Thoracic aorta (tissue), 2 donors: Measurements from ENCODE around the gene SSR1. TPM values are rescaled to one million over a fixed set of nuclear protein-coding genes. Genes with fewer than 3 reads are reported as not detected.

Experiments
- ATAC-seq: fragments of 150-250 bp; one replicate; pipeline ENCODE4 v1.8.0; 2017; ENCODE audit warnings: low read depth; ENCODE audit not compliant: insufficient number of reproducible peaks, low FRiP score
- DNase-seq: peaks from one replicate; pipeline ENCODE4 v3.0.0-alpha.2; 2020; ENCODE audit warnings: low spot score
- H3K27ac ChIP-seq, 2 donors: fragments of 200-600 bp; sonication (generic); 1 replicate in 1 of 2; 2 replicates in 1 of 2; pipeline ENCODE4 v1.5.1; 2016; ENCODE audit warnings: mild to moderate bottlenecking in 2 of 2, moderate library complexity in 2 of 2
- H3K27me3 ChIP-seq: fragments of 200-600 bp; sonication (generic); replicated peaks from 2 replicates; pipeline ENCODE4 v1.6.0; 2016; ENCODE audit warnings: mild to moderate bottlenecking; ENCODE audit not compliant: insufficient read depth
- H3K36me3 ChIP-seq: fragments of 200-600 bp; sonication (generic); one replicate; pipeline ENCODE4 v1.5.1; 2016
- H3K4me1 ChIP-seq, 2 donors: fragments of 200-600 bp; sonication (generic); 1 replicate in 1 of 2; 2 replicates in 1 of 2; pipeline versions ENCODE4 v1.5.1 to v1.6.0; 2016; ENCODE audit warnings: low read depth in 2 of 2, mild to moderate bottlenecking in 1 of 2; ENCODE audit not compliant: control insufficient read depth in 1 of 2
- H3K4me3 ChIP-seq: fragments of 200-600 bp; sonication (generic); 2 replicates; pipeline ENCODE4 v1.5.1; 2016; ENCODE audit warnings: mild to moderate bottlenecking
- H3K9me3 ChIP-seq: fragments of 200-600 bp; sonication (generic); 2 replicates; pipeline ENCODE4 v1.5.1; 2016
- CTCF ChIP-seq: fragments of 200-600 bp; sonication (generic); IDR thresholded peaks from one replicate; pipeline ENCODE4 v1.5.1; 2019; ENCODE audit warnings: antibody characterized with exemption
- total RNA-seq, 2 donors: library from RNA; depleted of rRNA; stranded (reverse); fragments of >200 nt; gene quantifications; one replicate each; pipeline versions ENCODE4 v1.1.0 to v1.2.3, GENCODE V29; 2016

The SSR1 gene
- total RNA-seq, 2 donors from 2014 or later = 56.6 to 59.4 TPM

DNA sequence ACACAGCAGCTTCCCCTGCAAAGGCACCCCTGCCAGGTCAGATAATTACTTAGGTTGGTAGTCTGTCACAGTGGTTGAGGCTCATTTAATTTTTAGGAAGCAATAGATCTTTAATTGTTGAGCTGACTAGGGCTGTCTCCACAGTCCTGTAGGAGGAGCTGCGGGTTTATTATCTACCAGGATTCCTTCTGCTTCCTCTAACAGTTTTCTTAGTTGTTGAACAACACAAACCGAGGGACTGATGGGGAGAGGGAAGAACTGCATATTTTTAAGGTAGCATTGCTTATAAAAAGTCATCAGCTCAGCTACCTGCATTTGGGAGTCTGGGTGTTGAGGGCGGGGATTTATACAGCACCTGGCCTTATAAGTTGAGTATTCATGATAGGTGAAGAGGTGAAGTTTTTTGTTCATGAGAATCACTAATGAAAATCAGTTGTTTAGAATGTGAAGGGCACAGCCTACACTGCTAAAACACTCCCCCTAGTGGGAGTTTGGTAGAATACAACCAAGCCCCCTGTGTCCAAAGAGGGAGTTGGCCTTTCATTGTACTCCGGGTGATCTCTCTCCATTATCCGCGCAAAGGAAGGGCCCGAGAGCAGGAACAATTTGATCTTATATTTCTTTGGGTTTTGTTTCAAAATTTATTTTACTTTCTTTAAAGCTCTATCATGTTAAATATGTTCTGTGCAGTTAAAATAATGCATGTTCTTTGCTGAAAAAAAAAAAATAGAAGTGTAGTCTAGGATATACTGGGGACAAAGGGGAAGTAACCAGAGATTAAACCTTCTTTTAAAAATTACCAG, 69.6 kb downstream of the SSR1 start:
- peak; percentile 68 for ATAC-seq
- no peaks in the 10 kb centered on the region for H3K27me3 ChIP-seq
- H3K27ac ChIP-seq = no peak overlapping the region
- no peaks in the 10 kb centered on the region for H3K9me3 ChIP-seq
- DNase-seq = no peak
- no peaks in the 10 kb centered on the region for H3K4me1 ChIP-seq
- no peak overlapping the region for H3K4me3 ChIP-seq
- peaks cover 28% of the 10 kb centered on the region for H3K36me3 ChIP-seq
- peak; percentile 90 for TF ChIP-seq CTCF

DNA sequence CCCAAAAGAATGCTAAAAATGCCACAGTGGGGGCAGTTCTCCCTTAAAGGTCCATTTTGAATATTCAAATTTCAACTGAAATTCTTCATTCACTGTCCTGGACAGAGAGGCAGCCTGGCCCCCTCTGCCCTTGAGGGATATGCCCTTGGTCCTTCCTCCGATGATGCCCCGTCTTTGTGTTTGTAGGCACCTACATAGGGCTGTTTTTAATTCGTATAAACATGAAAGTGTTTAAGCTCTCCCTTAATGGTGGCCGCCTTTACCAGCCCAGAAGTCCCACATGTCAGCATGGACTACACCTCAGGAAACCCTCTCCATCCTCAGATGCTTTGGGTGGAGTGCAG, 70.2 kb downstream of the SSR1 start:
- TF ChIP-seq CTCF = no peak
- Histone ChIP-seq H3K4me1 (no peaks in the 10 kb centered on the region), H3K9me3 (no peaks in the 10 kb centered on the region), H3K27ac (no peak overlapping the region), H3K27me3 (no peaks in the 10 kb centered on the region), H3K4me3 (no peak overlapping the region), H3K36me3 (peaks cover 26% of the 10 kb centered on the region)
- ATAC-seq (no peak), DNase-seq (no peak)

GRCh38 chr6:7241709-7242645, 71.0 kb downstream of the SSR1 start:
- Histone ChIP-seq H3K36me3 (peaks cover 19% of the 10 kb centered on the region), H3K4me3 (no peak overlapping the region), H3K27me3 (no peaks in the 10 kb centered on the region), H3K9me3 (no peaks in the 10 kb centered on the region), H3K4me1 (no peaks in the 10 kb centered on the region), H3K27ac (no peak overlapping the region)
- TF ChIP-seq CTCF = no peak
- ATAC-seq (no peak), DNase-seq (no peak)

- Histone ChIP-seq H3K4me3 (no peak overlapping the region), H3K27me3 (no peaks in the 10 kb centered on the region), H3K9me3 (no peaks in the 10 kb centered on the region), H3K27ac (no peak overlapping the region), H3K4me1 (no peaks in the 10 kb centered on the region), H3K36me3 (peaks cover 11% of the 10 kb centered on the region)
- no peak for TF ChIP-seq CTCF
- ATAC-seq (no peak), DNase-seq (no peak)
These were observed 71.8 kb downstream of the SSR1 start for GRCh38 chr6:7241160-7241559.

GRCh38 chr6:7240351-7240750, 72.6 kb downstream of the SSR1 start:
- Histone ChIP-seq H3K4me3 (no peak overlapping the region), H3K9me3 (no peaks in the 10 kb centered on the region), H3K27me3 (no peaks in the 10 kb centered on the region), H3K36me3 (peaks cover 7% of the 10 kb centered on the region), H3K4me1 (no peaks in the 10 kb centered on the region), H3K27ac (no peak overlapping the region)
- TF ChIP-seq CTCF = no peak
- ATAC-seq (no peak), DNase-seq (no peak)
